GM23248 (cell line): ENCODE data around the gene SPACA4.

Source experiments
- EZH2 ChIP-seq: fragments of 200-600 bp; sonication (generic); IDR thresholded peaks from 2 replicates; pipeline ENCODE4 v1.6.1; 2018; ENCODE audit warnings: antibody characterized with exemption, mild to moderate bottlenecking; ENCODE audit not compliant: insufficient read depth, poor library complexity, severe bottlenecking
- EZH2phosphoT487 ChIP-seq: fragments of 200-600 bp; sonication (generic); IDR thresholded peaks from 2 replicates; pipeline ENCODE4 v1.6.1; 2018; ENCODE audit warnings: antibody characterized with exemption, moderate library complexity, mild to moderate bottlenecking, low read depth; ENCODE audit not compliant: insufficient read depth

GRCh38 chr19:48615231-48616040 lies 8.9 kb downstream of the SPACA4 start:
- TF ChIP-seq EZH2 (no peak), EZH2phosphoT487 (no peak)
